GM18517 (cell line): ENCODE results near the gene DHRSX.
"Not testable (repeated sequence)": the region's sequence is repeated elsewhere in the genome, so short reads cannot be mapped to it uniquely, and the experiment has no call there.

Experiments
- ATAC-seq: cut with Tn5 transposase; IDR thresholded peaks from one replicate; pipeline ENCODE4 v1.9.1; 2021; ENCODE audit warnings: mild to moderate bottlenecking, moderate library complexity; ENCODE audit not compliant: unreplicated experiment

The DHRSX gene

GRCh38 chrX:2521092-2521926 is 20.5 kb upstream of the DHRSX start:
- peak; percentile 55 for ATAC-seq

DNA sequence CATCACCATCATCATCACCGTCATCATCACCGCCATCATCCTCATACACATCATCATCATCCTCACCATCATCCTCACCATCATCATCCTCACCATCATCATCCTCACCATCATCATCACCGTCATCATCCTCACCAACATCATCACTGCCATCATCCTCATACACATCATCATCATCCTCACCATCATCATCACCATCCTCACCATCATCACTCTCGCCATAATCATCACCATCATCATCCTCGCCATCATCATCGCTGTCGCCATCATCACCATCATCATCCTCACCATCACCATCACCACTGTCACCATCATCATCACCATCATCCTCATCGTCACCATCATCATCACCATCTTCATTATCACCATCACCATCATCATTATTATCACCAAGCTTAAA is 19.8 kb upstream of the DHRSX start:
- no peak for ATAC-seq

- not testable (repeated sequence) for ATAC-seq
Measured at GRCh38 chrX:2519638-2520037, 18.9 kb upstream of the DHRSX start.

- peak; percentile 6 for ATAC-seq
Measured at GRCh38 chrX:2517055-2517454, 16.3 kb upstream of the DHRSX start.

DNA sequence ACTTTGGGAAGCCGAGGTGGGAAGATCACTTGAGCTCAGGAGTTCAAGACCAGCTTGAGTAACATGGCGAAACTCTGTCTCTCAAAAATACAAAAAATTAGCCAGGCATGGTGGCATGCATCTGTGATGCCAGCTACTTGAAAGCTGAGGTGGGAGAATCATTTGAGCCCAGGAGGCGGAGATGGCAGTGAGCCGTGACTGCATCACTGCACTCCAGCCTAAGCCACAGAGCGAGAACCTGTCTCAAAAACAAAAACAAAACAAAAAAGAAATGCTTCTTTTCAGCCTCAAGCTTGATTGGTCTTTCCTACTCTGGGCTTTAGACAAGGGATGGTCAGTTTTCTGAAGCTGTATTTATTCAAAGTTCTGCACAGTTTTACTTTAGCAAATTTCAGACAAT is 15.8 kb upstream of the DHRSX start:
- ATAC-seq, result peak; percentile 71

DNA sequence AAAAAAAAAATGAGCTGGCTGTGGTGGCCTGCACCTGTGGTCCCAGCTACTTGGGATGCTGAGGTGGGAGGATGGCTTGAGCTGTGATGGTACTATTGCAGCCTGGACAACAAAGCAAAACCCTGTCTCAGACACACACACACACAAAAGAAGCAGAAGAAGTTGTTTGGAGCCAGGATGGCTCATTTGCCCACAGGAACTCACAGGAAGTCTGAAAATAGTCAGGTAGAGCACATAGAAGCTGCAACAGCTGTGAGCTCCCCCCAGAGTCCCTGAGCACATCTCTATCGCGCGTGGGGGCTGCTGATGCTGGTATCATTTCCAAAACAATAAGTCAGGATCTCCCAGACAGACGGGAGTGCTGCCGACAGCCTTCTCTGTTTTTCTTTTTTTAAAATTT is 13.4 kb upstream of the DHRSX start:
- no peak for ATAC-seq

- ATAC-seq, result no peak
Measured at GRCh38 chrX:2513121-2513664, 12.4 kb upstream of the DHRSX start.

- ATAC-seq, result no peak
Measured at GRCh38 chrX:2512501-2512900, 11.7 kb upstream of the DHRSX start.

DNA sequence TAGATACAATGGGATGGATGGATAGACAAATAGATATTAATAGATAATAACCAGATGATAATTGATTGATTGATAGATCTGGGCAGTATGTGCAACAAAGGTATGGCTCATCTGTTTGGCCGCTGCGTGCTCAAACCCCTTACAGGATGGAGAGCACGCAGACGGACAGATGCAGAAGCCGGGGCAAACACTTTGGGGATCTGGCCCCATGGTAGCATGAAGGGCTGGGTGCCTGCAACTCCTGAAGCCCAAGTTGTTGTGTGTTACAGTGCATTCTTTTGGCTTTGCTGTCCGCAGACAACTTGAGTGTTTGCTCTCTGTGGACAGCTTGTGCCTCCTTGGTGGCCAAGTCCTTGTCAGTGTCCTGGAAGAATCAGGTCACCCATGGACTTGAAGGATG is 10.6 kb upstream of the DHRSX start:
- no peak for ATAC-seq

GRCh38 chrX:2508648-2509335 is 8.0 kb upstream of the DHRSX start:
- no peak for ATAC-seq

- ATAC-seq, result no peak
Measured at GRCh38 chrX:2507904-2508627, 7.3 kb upstream of the DHRSX start.

- no peak for ATAC-seq
Measured at GRCh38 chrX:2507196-2507595, 6.4 kb upstream of the DHRSX start.

GRCh38 chrX:2505341-2505740 is 4.6 kb upstream of the DHRSX start:
- not testable (repeated sequence) for ATAC-seq

GRCh38 chrX:2504706-2505332 is 4.0 kb upstream of the DHRSX start:
- ATAC-seq, result no peak

GRCh38 chrX:2503591-2504500 is 3.1 kb upstream of the DHRSX start:
- ATAC-seq, result no peak

DNA sequence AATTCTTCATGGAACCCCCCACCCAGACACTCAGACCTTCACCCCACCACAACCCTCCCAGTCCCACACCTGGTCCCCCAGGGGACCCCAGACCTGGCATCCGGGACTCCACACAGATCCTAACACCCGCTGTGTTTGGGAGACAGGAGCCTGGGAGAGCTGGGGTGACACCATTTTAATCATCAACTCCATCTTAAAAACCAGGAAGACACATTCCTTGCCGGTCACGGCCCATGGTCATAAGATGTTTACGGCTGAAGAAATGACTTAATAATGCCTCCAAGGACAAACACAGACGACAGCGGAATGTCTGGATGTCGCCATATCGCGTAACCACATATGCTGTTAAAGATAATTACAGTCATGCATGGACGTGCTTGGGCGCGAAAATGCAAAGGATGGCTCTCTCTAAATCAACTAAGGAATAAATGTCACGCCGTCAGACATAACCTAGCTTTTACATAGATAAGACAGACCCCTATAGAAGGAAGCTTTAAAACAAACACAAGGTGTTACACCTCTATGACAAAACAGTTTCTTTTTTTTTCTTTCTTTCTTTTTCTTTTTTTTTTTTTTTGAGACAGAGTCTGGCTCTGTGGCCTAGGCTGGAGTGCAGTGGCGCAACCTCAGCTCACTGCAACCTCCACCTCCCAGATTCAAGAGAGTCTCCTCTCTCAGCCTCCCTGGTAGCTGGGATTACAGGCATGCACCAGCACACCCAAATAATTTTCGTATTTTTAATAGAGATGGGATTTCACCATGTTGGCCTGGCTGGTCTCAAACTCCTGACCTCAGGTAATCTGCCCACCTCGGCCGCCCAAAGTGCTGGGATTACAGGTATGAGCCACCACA is 2.1 kb upstream of the DHRSX start:
- ATAC-seq, result no peak

DNA sequence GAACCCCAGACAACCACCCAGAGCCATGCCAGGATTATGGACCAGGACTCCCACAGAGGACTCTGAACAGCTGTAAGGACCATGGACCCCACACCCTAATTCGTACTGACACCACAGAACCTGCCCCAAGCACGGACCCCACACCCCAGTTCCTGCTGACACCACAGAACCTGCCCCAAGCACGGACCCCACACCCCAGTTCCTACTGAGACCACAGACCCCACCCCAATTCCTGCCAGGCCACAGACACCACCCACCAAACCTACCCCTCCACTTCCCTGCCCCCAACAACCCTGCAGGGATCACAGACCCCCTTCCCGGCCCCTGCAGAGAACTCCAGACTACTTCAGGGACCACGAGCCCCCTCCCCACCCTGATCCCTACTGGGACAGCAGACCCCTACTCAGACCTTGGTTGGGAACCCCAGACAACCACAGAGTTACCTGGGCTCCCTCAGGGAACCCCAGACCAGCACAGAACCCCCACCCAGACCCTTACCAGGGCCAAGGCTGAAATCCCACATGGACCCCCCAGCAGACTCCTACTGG is 1.4 kb upstream of the DHRSX start:
- ATAC-seq, result no peak

- ATAC-seq, result no peak
Measured at GRCh38 chrX:2501559-2502102, 855 bp upstream of the DHRSX start.
